ENCODE data around the gene NLRC5.
"Not testable (repeated sequence)": the region's sequence is repeated elsewhere in the genome, so short reads cannot be mapped to it uniquely, and the experiment has no call there.

Gene NLRC5

DNA sequence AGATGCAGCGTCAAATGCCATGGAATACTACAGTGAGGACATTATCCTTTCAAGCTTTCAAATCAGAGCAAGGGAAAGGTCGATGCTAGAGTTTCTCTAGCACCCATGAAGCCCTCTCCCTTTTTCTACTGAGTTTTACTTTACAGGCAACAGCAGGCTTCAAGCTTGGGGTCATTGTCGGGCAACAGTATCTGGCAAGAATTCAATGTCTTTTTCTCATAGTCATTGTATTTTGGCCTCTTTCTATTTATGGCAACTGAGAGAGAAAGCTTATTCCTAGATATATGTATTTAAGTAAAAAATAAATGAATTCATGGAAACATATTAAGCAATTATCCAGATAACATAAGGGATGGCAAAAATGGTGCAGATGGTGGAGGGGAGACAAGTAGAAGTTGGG, 28.0 kb upstream of the NLRC5 start:
- no peak for DNase-seq

DNA sequence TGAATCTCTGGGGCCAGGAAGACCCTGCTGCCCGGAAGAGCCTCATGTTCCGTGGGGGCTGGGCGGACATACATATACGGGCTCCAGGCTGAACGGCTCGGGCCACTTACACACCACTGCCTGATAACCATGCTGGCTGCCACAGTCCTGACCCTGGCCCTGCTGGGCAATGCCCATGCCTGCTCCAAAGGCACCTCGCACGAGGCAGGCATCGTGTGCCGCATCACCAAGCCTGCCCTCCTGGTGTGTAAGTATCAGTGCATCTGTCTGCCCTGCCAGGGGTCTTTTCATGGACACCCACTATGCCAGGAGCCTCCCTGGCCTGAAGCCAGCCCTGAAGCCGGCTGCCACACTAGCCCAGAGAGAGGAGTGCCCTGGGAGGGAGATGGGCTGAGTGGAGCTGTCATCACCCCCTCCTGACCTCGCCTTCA, 27.5 kb upstream of the NLRC5 start, which contains the start of gene CETP:
CETP (plus strand) TSS at position 100 of the 431 bp plus-strand sequence; CDS start at position 130, 30 bp downstream.
- DNase-seq, result no peak

DNA sequence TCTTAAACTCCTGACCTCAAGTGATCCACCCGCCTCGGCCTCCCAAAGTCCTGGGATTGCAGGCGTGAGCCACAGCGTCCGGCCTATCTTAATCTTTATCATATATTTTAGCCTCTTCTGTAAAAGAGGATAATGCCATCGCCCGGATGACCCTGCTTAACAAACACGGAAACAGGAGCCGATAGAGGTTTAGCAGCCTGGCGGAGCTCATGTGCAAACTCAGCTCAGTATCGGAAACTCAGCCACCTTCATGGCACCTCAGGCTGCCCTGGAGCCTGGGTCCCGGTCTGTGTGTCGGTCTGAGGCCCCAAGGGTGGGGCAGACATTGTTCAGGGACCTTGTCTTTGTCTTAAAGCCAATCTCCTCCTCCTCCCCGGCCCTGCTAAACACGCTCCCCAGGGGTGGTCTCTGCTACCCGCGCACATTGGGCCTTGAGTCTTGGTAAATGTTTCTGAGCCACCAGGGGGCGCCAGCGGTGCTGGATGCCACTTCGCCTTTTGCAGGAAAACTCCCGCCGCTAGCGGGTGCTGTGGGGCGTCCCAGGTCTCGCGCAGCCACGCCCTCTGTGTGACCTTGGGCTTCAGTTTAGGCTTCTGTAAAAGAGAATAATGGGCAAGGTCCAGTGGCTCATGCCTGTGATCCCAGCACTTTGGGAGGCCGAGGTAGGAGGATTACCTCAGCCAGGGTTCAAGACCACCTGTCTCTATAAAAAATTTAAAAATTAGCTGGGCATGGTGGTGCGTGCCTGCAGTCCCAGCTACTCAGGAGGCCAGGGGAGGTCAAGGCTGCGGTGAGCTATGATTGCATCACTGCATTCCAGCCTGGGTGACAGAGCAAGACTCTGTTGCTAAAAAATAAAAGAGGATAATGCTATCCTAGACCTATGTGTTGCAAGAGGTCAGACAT, 24.9 kb upstream of the NLRC5 start:
- DNase-seq, result peak; percentile 93

DNA sequence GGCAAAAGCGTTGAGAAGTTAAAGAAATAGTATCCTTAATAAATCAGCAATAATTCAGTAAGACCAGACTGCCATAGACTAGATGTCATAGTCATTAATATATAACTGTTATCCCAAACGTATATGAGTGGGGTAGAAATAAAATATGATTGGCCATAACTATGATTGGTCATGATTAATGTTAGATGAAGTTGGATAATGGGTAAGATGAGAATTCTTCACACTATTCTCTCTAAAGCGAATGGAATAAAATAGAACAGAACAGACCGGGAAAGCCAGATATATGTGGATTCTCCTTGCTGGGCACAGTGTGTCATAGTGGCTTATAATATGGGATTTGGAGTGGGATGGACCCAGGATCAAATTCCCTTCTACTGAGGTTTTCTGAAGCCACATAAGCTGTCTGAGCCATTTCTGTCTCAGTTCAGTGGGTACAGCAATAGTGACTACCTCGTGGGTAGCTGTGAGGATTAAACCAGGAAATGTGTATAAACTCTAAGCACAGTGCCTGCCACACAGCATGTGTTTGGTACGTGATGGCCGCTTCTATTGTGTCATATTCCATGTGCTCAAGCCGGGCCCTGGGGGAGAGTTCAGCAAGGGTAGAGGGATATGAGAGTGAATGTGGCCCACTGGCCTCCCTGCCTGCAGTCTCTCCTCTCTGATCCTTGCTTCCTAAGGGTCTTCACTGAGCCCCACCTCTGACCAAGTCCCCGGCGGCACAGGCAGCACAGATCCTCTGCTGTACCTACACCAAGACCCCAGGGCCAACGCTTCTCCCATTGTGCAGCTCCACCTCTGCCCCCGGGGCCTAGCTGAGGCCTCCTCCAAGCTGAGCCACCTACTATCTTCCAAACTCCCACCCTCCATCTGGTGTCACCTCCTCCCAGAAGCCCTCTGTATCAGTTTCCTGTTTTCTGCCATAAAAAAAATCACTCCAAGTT, 23.9 kb upstream of the NLRC5 start:
- DNase-seq, result no peak

DNA sequence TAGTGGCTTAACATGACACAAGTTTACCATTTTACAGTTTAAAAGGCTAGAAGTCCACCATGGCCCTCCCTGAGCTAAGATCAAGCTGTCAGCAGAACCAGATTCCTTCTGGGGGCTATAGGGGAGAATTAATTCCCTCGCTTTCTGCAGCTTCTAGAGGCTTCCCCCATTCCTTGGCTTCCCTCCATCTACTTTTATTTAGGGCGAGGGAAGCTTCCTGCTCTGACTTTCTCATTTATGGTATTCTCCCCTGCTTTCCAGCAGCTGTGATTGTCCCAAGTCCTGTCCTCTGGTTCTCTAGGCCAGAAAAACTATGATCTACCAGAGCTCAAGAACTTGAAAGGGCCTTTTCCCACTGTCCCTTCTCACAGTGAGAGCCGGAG, 23.3 kb upstream of the NLRC5 start:
- no peak for DNase-seq

DNA sequence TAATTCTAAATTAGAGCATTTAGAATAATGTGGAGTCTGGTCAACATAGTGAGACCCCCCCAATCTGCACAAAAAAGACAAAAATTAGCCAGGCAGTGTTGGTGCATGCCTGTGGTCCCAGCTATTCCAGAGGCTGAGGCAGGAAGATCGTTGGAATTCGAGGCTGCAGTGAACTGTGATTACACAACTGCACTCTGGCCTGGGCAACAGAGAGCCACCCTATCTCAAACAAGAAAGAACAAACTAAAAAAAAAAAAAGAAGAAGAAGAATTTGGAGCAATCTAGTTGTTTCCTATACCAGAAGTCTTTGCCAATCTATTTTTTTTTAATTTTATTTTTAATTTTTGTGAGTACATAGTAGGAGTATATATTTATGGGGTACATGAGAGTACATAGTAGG, 21.6 kb upstream of the NLRC5 start:
- DNase-seq, result no peak

DNA sequence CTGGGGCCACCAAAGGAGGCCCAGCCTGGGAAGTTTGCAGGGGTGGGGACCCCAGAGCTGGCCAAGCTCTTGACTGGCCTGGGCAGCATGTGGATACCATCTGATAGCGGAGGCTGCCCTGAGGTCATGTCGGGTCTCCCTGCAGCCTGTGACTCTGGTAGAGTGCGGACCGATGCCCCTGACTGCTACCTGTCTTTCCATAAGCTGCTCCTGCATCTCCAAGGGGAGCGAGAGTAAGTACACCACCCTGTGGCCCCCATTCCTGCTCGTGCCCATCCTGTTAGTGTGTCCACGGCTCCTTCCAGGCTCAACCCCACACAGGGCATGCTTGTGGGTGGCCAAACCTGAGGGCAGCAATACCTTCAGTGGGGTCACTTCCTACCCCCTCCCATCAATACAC, 19.6 kb upstream of the NLRC5 start:
- DNase-seq, result no peak

DNA sequence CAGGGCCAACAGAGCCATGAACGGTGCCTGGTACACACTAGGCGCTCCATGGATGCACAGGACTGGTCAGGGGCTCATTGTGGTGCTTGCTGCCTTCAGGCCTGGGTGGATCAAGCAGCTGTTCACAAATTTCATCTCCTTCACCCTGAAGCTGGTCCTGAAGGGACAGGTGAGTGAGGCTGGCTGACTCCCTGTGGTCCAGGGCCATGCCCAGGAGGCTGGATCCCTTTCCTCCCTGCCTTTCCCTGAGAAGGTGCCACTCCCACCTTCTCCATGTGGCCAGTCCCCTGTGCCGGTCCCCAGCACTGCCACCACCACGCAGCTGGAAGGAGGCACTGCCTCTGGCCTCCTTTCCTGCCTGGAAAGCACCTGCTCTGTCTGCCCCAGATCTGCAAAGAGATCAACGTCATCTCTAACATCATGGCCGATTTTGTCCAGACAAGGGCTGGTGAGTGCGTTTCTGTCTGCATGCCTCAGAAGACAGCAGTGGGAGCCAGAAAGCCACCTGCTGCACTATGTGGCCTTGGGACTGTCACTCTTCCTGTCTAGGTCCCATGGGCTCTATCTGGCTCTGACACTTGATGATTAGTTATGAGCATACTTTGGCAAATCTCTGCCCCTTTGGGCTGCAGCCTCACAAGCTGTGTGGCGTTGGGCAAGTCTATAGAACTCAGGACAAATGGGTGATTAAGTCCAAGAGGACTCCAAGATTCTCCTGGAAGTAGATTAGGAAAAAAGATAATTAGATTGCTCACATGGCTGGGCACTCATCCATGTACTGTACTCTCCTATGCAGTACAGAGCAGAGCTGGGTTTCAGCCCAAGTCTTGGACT, 18.2 kb upstream of the NLRC5 start:
- DNase-seq, result no peak

DNA sequence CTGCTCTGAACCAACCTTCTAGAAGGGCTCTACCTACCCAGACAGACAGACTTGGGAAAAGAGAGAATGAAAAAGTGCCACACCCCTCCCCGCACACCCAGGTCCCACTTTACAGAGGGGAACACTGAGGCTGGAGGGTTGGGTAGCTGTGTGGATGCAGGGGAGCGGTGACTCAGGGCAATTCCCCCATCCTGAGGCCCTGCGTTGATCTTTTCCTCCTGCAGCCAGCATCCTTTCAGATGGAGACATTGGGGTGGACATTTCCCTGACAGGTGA, 17.7 kb upstream of the NLRC5 start:
- DNase-seq, result no peak

DNA sequence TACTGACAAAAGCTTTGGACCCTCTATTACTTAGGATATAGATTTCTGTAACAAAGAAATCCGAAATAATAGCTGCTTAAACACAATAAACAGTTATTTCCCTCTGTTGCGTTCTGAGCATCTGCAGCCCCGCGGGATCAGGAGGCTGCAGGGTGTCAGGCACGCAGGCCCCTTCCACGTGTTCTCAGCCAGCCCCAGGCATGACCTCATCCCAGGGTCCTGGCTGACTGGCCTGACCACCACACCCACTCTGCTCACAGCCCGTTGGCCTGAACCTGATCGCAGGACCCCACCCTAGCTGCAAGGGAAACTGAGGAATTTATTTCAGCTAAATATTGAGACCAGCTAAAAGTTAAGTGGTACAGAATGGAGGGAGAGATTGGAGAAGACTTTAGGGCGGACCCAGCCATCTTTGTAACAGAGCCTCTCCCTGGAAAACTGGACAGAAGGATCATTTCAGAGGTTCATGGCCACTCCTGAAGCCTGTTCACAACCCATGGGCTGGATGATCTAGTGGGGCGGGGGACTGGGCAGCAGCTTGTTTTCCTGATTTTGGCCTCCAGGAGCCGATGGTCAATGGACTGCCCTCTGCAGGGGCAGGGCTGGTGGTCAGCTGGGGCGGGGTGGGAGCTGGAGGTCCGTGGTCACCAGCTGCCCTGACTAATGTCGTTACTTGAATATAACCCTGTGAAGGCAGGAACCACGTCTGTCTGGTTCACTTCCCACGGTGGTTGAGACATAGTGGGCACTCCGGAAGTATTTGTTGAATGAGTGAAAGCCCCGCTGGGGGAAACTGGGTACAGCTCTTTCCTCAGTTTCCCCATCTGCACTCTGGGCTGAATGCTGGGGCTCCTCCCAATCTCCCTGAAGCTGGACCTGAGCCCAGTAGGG, 16.7 kb upstream of the NLRC5 start:
- no peak for DNase-seq

DNA sequence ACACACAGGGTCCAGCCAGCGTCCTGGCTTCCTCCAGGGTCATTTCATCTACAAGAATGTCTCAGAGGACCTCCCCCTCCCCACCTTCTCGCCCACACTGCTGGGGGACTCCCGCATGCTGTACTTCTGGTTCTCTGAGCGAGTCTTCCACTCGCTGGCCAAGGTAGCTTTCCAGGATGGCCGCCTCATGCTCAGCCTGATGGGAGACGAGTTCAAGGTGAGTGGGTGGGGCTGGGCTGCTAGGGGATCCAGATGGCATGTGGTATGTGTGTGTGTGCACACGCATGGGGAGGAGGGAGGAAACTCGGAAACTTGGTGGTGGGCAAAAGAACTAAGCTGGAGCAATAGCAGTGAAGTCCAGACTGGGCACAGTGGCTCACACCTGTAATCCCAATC, 16.1 kb upstream of the NLRC5 start:
- no peak for DNase-seq

DNA sequence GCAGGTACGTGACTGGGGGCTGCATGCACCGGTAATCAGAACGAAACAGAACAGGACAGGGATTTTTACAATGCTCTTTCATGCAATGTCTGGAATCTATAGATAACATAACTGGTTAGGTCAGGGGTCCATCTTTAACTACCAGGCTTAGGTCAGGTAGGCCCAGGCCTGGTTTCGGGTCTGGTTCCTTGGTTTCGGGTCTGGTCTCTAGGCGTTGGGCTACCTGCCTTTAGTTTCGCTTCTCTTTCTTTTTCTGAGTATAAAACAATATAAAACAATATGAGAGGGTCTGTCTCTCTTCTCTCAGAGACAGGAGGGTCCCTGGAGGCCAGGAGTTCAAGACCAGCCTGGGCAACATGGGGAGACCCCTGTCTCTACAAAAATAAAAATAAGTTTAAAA, 15.5 kb upstream of the NLRC5 start:
- DNase-seq, result not testable (repeated sequence)

DNA sequence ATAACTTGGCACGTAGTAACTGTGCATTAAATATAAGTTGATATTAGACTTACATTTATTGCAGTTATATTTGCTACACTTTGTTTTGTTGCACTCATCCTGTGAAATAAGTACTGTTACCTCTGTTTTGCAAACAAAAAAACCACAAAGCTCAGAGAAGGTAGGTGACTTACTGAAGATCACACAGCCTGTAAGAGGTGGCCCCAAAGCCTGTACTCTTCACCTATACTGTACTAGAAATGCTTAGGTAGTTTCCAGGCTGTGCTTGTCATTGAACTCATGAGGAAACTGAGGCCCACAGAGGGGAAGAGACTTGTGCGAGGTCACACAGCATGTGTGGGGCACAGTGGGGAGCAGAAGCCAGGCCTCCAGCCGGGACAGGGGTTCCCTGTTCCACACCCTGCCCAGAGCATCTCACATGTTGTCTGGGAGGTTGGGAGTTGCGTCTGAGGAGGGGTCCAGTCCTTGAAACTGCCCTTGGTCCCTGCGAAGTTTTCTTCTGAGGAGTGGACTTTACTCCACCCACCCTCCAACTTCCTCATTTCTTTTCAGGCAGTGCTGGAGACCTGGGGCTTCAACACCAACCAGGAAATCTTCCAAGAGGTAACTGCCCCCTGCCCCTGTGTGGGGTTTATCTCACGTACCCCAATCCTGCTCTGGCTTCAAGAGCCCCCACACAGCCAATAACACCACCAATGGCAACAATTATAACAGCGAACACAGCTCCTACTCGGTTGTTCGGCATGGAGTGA, 14.6 kb upstream of the NLRC5 start:
- DNase-seq, result no peak

DNA sequence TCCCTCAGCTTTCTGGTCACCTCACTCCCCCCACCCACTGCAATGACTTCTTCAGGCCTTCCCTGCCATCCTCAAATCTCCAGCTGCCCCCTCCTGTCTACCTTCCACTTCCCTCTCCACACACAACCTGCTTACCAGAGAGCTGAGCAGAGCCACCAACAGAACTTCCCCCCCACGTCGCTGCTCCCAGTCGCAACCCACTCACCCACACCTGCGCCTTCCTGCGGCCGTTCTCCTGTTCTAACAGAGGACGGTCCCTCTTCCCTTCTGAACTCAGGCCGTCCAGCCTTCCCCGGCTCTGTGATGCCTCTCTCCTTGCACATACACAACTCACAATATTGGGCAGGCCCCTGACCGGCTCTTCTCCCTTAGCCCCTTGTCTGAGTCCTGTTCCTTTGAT, 13.6 kb upstream of the NLRC5 start:
- DNase-seq, result no peak

DNA sequence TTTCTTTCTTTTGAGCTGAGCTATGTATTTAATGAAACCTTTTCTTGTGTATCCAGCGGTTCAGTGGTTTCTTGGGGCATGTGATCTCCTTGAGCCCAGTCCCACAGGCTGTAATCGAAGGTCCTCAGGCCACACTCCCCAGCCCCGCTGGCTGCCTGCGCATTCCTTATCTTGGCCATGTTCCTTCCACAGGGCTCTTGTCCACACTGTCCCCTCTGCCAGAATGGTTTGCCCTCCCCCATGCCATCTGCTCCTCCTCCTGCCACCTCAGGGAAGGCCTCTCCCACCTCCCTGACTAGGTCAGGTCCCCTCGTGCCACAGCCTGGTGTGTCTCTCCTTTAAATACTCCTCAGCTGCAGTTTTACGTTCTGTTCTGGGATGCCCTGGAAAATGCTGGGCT, 12.1 kb upstream of the NLRC5 start:
- DNase-seq, result no peak

DNA sequence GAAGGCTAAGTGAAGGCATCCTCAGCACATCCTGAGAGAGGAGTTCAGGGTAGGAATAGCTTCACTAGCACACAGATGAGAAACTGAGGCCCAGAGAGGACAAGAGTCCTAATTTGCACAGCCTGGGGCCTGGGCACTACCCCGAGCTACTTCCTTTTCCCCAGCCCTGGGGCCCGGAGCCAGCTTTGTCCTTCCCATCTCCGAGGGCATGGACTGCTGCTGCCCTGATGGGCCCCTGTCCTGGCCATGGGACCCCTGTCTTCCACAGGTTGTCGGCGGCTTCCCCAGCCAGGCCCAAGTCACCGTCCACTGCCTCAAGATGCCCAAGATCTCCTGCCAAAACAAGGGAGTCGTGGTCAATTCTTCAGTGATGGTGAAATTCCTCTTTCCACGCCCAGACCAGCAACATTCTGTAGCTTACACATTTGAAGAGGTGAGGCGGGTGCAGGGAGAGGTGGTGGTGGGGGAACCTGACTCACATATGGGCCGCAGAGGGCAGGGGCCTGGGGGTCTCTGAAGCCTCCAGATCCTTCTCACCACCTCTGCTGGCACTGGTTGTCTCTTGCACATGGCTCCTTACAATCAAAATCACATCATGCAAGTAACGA, 11.4 kb upstream of the NLRC5 start:
- DNase-seq, result no peak

DNA sequence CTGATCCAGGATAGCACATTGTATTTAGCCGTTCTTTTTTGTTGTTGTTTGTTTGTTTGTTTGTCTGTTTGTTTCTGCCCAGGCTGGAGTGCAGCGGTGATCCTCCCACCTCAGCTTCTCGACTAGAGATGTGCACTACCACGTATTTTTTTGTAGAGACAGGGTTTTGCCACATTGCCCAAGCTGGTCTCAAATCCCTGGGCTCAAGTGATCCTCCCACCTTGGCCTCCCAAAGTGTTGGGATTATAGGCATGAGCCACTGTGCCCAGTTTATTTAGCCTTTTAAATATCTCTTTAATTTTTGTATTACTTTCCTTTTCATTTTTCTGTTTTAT, 9.2 kb upstream of the NLRC5 start:
- DNase-seq, result no peak

DNA sequence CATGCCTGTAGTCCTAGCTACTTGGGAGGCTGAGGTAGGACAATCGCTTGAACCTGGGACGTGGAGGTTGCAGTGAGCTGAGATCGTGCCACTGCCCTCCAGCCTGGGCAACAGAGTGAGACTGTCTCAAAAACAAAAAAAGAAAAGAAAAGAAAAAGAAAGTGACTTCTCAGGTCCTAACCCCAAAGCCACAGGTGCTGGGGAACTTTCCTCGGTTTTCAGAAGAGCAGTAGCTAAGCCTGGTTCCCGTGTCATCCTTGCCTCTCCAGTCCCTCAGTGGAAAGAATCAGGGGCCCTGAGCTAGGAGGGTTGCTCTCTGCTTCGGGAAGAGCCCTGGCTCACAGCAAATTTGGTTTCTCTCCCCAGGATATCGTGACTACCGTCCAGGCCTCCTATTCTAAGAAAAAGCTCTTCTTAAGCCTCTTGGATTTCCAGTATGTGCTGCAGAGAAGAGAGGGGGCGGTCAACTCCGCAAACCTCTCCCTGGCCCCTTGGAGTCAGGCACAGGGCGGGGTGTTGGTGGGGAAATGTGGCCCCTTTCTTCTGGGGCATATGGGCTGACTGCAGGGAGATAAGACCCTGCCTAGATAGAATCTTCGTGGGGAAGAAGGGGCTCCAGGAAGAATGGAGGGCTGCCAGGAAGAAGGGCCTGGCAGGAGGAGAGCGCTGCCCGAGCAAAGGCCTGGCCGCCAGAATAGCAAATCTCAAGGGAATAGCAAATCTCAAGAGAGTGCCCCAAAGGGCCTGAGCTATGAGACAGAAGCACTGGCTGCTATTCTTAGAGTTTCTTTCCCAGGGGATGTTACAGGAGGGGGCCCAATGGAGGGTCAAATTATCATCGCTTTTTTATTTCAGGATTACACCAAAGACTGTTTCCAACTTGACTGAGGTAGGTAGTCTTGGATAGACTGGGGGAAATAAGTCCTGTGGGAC, 8.3 kb upstream of the NLRC5 start:
- DNase-seq, result no peak

DNA sequence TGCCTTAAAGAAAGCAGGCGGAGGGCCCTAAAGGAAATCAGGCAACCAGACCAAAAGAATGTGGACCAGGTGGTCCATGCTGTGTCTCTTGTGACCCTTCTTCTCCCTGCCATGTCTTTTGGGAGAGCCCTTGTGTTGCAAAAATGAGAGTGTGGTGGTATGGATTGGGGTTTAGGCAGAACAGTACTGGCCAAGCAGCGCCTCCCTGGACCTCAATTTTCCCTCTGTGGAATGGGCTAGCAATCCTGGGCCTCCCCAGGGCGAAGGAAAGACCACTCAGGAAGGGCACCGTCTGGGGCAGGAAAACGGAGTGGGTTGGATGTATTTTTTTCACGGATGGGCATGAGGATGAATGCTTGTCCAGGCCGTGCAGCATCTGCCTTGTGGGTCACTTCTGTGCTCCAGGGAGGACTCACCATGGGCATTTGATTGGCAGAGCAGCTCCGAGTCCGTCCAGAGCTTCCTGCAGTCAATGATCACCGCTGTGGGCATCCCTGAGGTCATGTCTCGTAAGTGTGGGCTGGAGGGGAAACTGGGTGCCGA, 7.6 kb upstream of the NLRC5 start:
- no peak for DNase-seq

DNA sequence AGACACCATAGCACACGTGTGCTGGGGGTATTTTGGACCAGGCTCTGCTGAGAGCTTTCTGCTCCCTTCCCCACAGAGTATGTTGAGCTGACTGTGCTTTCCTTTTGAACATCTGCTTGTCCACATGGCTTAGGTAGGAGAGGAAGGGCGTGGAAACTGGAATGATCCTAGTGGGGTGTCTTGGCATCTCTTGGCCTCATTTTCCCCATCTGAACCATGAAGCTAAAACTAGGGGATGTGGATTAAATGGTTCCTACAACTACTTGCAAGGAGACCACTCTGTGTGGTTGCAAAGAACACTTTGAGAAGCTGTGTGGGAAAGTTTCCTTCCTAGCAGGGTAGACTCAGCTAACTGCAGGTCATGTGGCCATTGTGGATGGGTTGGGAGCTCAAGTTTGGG, 6.7 kb upstream of the NLRC5 start:
- no peak for DNase-seq

Data from CD4-positive, alpha-beta T cell treated with Interleukin-21 for 1 hour (primary cell).